Keratinocyte (primary cell): Measurements from ENCODE around the gene SDK1. TPM values are rescaled to one million over a fixed set of nuclear protein-coding genes. Genes with fewer than 3 reads are reported as not detected.

ENCODE experiments used
- DNase-seq: peaks from one replicate; pipeline ENCODE4 v3.0.0-alpha.2; 2011; ENCODE audit warnings: low read depth, missing footprints, low spot score
- FAIRE-seq: peaks from 2 replicates; lab custom pipeline; 2011; peaks lifted over from hg19 to GRCh38; lab: Jason Lieb, UNC
- H2AFZ ChIP-seq: 2 replicates; pipeline ENCODE4 v1.6.0; 2012; ENCODE audit warnings: low read length, control low read depth, inconsistent platforms; ENCODE audit not compliant: control insufficient read depth
- H3K27ac ChIP-seq: 2 replicates; pipeline ENCODE4 v1.5.1; 2011; ENCODE audit warnings: low read length; ENCODE audit not compliant: control insufficient read depth, insufficient read depth
- H3K27me3 ChIP-seq: 3 replicates; pipeline ENCODE4 v1.6.0; 2011; ENCODE audit warnings: low read length; ENCODE audit not compliant: control insufficient read depth, insufficient read depth; ENCODE audit errors: extremely low read depth
- H3K36me3 ChIP-seq, 2 experiments: 2 replicates in 1 of 2; 3 replicates in 1 of 2; pipeline ENCODE4 v1.5.1; 2011; ENCODE audit warnings: low read length in 2 of 2, mild to moderate bottlenecking in 1 of 2; ENCODE audit not compliant: control insufficient read depth in 2 of 2, insufficient read depth in 2 of 2; ENCODE audit errors: extremely low read depth in 1 of 2
- H3K4me1 ChIP-seq: 3 replicates; pipeline ENCODE4 v1.5.1; 2011; ENCODE audit warnings: low read length; ENCODE audit not compliant: control insufficient read depth, insufficient read depth; ENCODE audit errors: extremely low read depth
- H3K4me2 ChIP-seq: 3 replicates; pipeline ENCODE4 v1.6.0; 2011; ENCODE audit warnings: low read depth, low read length; ENCODE audit not compliant: control insufficient read depth, insufficient read depth; ENCODE audit errors: extremely low read depth
- H3K4me3 ChIP-seq, 3 experiments: fragments of 200-600 bp in 1 of 3; sonication (generic) in 1 of 3; 2 replicates in 2 of 3; 3 replicates in 1 of 3; pipeline ENCODE4 v1.5.1; 2011 to 2016; ENCODE audit warnings: low read length in 3 of 3, mild to moderate bottlenecking in 3 of 3, control low read depth in 2 of 3, inconsistent platforms in 1 of 3, low read depth in 1 of 3, mixed read lengths in 1 of 3, mixed run types in 1 of 3, moderate library complexity in 1 of 3; ENCODE audit not compliant: control insufficient read depth in 2 of 3, insufficient read depth in 2 of 3; ENCODE audit errors: extremely low read depth in 1 of 3
- H3K79me2 ChIP-seq: 2 replicates; pipeline ENCODE4 v1.6.0; 2012; ENCODE audit warnings: low read length; ENCODE audit not compliant: control insufficient read depth, insufficient read depth
- H3K9ac ChIP-seq: 3 replicates; pipeline ENCODE4 v1.6.0; 2011; ENCODE audit warnings: low read length; ENCODE audit not compliant: control insufficient read depth, insufficient read depth; ENCODE audit errors: extremely low read depth
- H3K9me1 ChIP-seq: 3 replicates; pipeline ENCODE4 v1.6.0; 2011; ENCODE audit warnings: low read length; ENCODE audit not compliant: control insufficient read depth, insufficient read depth; ENCODE audit errors: extremely low read depth
- H3K9me3 ChIP-seq: 2 replicates; pipeline ENCODE4 v1.5.1; 2012; ENCODE audit warnings: low read depth, low read length; ENCODE audit not compliant: control insufficient read depth
- H4K20me1 ChIP-seq: 3 replicates; pipeline ENCODE4 v1.6.0; 2011; ENCODE audit warnings: low read length; ENCODE audit not compliant: control insufficient read depth, insufficient read depth; ENCODE audit errors: extremely low read depth
- CTCF ChIP-seq, 3 experiments: IDR thresholded peaks in 1 of 3; conservative IDR thresholded peaks in 1 of 3; optimal IDR thresholded peaks in 1 of 3; 2 replicates in 2 of 3; 3 replicates in 1 of 3; pipeline versions ENCODE3 to v1.5.1; 2011; ENCODE audit warnings: low read length in 3 of 3, mild to moderate bottlenecking in 3 of 3, moderate library complexity in 2 of 3, control low read depth in 1 of 3, inconsistent platforms in 1 of 3; ENCODE audit not compliant: insufficient read depth in 2 of 3; ENCODE audit errors: extremely low read depth in 1 of 3
- EZH2 ChIP-seq: IDR thresholded peaks from one replicate; pipeline ENCODE4 v1.6.1; 2012; ENCODE audit warnings: inconsistent platforms, mild to moderate bottlenecking, low read length, moderate library complexity
- dilution Hi-C: fragments of 300-500 bp; cut with MboI; formaldehyde crosslinking; loops from one replicate; pipeline ENCODE4 v1.7.0; 2020; ENCODE audit warnings: low sequenced_read_pairs; ENCODE audit not compliant: extremely low pct_ligation_motif_present
- polyA plus RNA-seq, 5 experiments: library from polyadenylated mRNA; depleted of rRNA in 3 of 5; stranded (reverse) in 3 of 5; stranded (forward) in 1 of 5; unstranded in 1 of 5; fragments of >200 nt; gene quantifications; 1 replicate in 1 of 5; 2 replicates in 3 of 5; 3 replicates in 1 of 5; pipeline versions ENCODE4 v1.2.1 to v1.2.3, GENCODE V29; 2011 to 2012; ENCODE audit warnings: missing spikeins in 2 of 5, low read depth in 1 of 5, low replicate concordance in 1 of 5

The SDK1 gene
- polyA plus RNA-seq, 1 donor (not counting 4 experiments of a cell fraction or from before 2014, with no cell fraction given) = 0.66 TPM

- H3K36me3 ChIP-seq = no peaks in the 10 kb centered on the region
- DNase-seq = no peak
- no peaks in the 10 kb centered on the region for H3K79me2 ChIP-seq
- dilution Hi-C loops = no loop called here
- no peaks in the 10 kb centered on the region for H3K9me1 ChIP-seq
- H2AFZ ChIP-seq = no peak overlapping the region
- H3K27ac ChIP-seq = no peak overlapping the region
- no peaks in the 10 kb centered on the region for H3K27me3 ChIP-seq
- TF ChIP-seq CTCF (optimal IDR thresholded peaks at IDR 0.05 in 1 of 3, IDR thresholded peaks at IDR 0.05 in 1 of 3, conservative IDR thresholded peaks at IDR 0.05 in 1 of 3; ENCODE audit: extremely low read depth in 1 of 3, insufficient read depth in 2 of 3, low read length in 3 of 3) = no peak
- no peak overlapping the region for H3K4me3 ChIP-seq
- H3K9ac ChIP-seq = no peak overlapping the region
- no peaks in the 10 kb centered on the region for H3K9me3 ChIP-seq
- no peak for FAIRE-seq
- no peaks in the 10 kb centered on the region for H4K20me1 ChIP-seq
- H3K4me1 ChIP-seq = no peaks in the 10 kb centered on the region
- no peak overlapping the region for H3K4me2 ChIP-seq
Observed at GRCh38 chr7:3349126-3349525, 48.1 kb downstream of the SDK1 start.

GRCh38 chr7:3356173-3356572 is 55.1 kb downstream of the SDK1 start:
- Histone ChIP-seq H3K9me3 (no peaks in the 10 kb centered on the region), H3K27ac (no peak overlapping the region), H2AFZ (no peak overlapping the region), H3K9ac (no peak overlapping the region), H3K36me3 (no peaks in the 10 kb centered on the region), H3K4me2 (no peak overlapping the region), H3K79me2 (no peaks in the 10 kb centered on the region), H3K27me3 (no peaks in the 10 kb centered on the region), H3K9me1 (no peaks in the 10 kb centered on the region), H3K4me1 (no peaks in the 10 kb centered on the region), H4K20me1 (no peaks in the 10 kb centered on the region), H3K4me3 (no peak overlapping the region)
- no peak for DNase-seq
- TF ChIP-seq EZH2 (no peak), CTCF (optimal IDR thresholded peaks at IDR 0.05 in 1 of 3, IDR thresholded peaks at IDR 0.05 in 1 of 3, conservative IDR thresholded peaks at IDR 0.05 in 1 of 3; ENCODE audit: extremely low read depth in 1 of 3, insufficient read depth in 2 of 3, low read length in 3 of 3) (no peak)
- dilution Hi-C loops = no loop called here
- no peak for FAIRE-seq
